ENCODE measurements around the gene CD79B. TPM values are rescaled to one million over a fixed set of nuclear protein-coding genes. Genes with fewer than 3 reads are reported as not detected.

CD79B gene
- total RNA-seq, 2 donors from 2014 or later: 0.35 to 0.44 TPM

DNA sequence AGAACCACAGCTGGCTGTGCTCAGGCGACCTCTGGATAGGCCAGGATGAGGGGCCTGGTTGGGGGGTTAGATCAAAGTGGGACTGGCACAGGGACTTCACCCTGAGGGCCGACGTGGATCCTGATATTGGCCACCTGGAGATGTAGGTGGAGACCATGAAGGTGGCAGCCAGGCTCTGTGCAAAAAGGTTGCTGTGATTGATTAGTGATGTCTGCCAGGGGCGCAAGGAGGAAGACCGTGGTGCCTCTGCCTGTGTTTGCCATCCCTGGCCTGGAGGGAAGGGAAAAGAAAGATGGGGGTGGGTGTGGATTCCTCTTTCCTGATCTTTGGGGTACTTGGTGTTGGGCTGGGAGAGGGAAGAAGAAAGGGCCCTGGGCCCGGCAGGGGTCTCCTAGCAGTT, 41.1 kb upstream of the CD79B start:
- Mint-ChIP-seq H3K4me1 (peaks cover 7% of the 10 kb centered on the region), H3K27me3 (ENCODE audit: insufficient read depth) (peaks cover 14% of the 10 kb centered on the region), H3K27ac (no peak overlapping the region), H3K36me3 (ENCODE audit: low read depth) (no peaks in the 10 kb centered on the region), H3K4me3 (no peak overlapping the region), H3K9me3 (no peaks in the 10 kb centered on the region)
- H3K36me3 ChIP-seq (ENCODE audit: control insufficient read depth, insufficient read depth, low read length): no peaks in the 10 kb centered on the region
- H3K4me3 ChIP-seq (ENCODE audit: low read length): no peak overlapping the region
- H3K9ac ChIP-seq (ENCODE audit: extremely low read depth, low read length, poor library complexity, severe bottlenecking): no peak overlapping the region
- H3K9me3 ChIP-seq (ENCODE audit: control insufficient read depth, low read length): no peaks in the 10 kb centered on the region
- TF ChIP-seq, protein P1, sequence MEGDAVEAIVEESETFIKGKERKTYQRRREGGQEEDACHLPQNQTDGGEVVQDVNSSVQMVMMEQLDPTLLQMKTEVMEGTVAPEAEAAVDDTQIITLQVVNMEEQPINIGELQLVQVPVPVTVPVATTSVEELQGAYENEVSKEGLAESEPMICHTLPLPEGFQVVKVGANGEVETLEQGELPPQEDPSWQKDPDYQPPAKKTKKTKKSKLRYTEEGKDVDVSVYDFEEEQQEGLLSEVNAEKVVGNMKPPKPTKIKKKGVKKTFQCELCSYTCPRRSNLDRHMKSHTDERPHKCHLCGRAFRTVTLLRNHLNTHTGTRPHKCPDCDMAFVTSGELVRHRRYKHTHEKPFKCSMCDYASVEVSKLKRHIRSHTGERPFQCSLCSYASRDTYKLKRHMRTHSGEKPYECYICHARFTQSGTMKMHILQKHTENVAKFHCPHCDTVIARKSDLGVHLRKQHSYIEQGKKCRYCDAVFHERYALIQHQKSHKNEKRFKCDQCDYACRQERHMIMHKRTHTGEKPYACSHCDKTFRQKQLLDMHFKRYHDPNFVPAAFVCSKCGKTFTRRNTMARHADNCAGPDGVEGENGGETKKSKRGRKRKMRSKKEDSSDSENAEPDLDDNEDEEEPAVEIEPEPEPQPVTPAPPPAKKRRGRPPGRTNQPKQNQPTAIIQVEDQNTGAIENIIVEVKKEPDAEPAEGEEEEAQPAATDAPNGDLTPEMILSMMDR (conservative IDR thresholded peaks at IDR 0.05): no peak
- H3K27me3 ChIP-seq (ENCODE audit: control insufficient read depth, insufficient read depth, low read length, poor library complexity, severe bottlenecking): no peaks in the 10 kb centered on the region
- no peaks in the 10 kb centered on the region for H3K4me1 ChIP-seq (ENCODE audit: control insufficient read depth, insufficient read depth, low read length)
- DNase-seq: no peak
- H3K27ac ChIP-seq (ENCODE audit: low read depth, low read length): no peak overlapping the region
- WGBS, 2 experiments (ENCODE audit: insufficient coverage in 1 of 2, insufficient read length in 1 of 2): 94 to 96% methylated on average over 3 to 6 of the region's 6 CpGs

DNA sequence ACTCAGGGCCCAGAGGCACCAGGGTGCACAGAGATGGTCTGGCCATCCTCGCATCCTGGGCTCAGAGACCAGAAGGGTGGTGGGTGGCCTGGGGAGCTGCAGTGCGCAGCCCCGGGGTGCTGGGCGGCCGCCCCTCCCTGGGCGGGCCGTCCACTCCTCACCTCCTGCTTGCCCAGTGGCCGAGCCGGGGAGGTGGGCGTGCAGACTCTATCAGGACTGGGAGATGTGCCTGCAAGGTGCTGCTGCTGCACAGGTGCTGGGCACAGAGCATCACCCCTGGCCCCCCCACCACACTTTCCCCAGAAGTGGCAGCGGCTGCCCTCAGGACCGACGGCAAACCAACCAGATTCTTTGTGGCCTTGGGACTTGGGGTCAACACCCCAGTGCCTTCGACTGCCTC, 40.7 kb upstream of the CD79B start, which contains the start of gene SCN4A:
SCN4A (minus strand) TSS at position 123 of the 400 bp plus-strand sequence; CDS start at position 46, 77 bp downstream.
- no peaks in the 10 kb centered on the region for H3K36me3 Mint-ChIP-seq (ENCODE audit: low read depth)
- H3K4me1 ChIP-seq (ENCODE audit: control insufficient read depth, insufficient read depth, low read length): no peaks in the 10 kb centered on the region
- H3K4me3 ChIP-seq (ENCODE audit: low read length): no peak within 1 kb of the TSS
- H3K27ac Mint-ChIP-seq: no peak within 1 kb of the TSS
- TF ChIP-seq, protein P1 (conservative IDR thresholded peaks at IDR 0.05): no peak
- no peaks in the 10 kb centered on the region for H3K9me3 ChIP-seq (ENCODE audit: control insufficient read depth, low read length)
- no peaks in the 10 kb centered on the region for H3K27me3 ChIP-seq (ENCODE audit: control insufficient read depth, insufficient read depth, low read length, poor library complexity, severe bottlenecking)
- no peaks in the 10 kb centered on the region for H3K9me3 Mint-ChIP-seq
- no peak within 1 kb of the TSS for H3K4me3 Mint-ChIP-seq
- H3K4me1 Mint-ChIP-seq: peaks cover 7% of the 10 kb centered on the region
- DNase-seq: no peak
- H3K27me3 Mint-ChIP-seq (ENCODE audit: insufficient read depth): peaks cover 14% of the 10 kb centered on the region
- no peak within 1 kb of the TSS for H3K9ac ChIP-seq (ENCODE audit: extremely low read depth, low read length, poor library complexity, severe bottlenecking)
- 90 to 92% methylated on average over 4 to 14 of the region's 14 CpGs for WGBS, 2 experiments (ENCODE audit: insufficient coverage in 1 of 2, insufficient read length in 1 of 2)
- no peaks in the 10 kb centered on the region for H3K36me3 ChIP-seq (ENCODE audit: control insufficient read depth, insufficient read depth, low read length)
- H3K27ac ChIP-seq (ENCODE audit: low read depth, low read length): no peak within 1 kb of the TSS

DNA sequence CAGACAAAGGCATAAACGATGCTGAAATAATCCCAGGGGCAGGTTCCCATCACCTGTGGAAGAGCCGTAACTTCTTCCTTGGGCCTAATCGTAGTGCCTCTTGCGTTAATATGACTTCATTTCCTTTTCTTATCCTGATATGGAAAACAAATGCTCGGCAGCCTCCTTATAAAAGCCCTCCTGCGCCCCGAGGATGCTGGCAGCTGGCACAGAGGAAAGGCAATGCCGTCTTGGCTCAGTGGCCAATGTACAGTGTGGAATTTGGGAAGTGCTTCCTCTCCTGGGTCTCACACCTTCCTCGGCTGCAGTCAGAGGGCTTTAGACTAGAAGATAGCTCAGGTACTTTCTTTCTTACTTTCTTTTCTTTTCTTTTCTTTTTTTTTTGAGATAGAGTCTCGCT, 37.1 kb upstream of the CD79B start:
- no peaks in the 10 kb centered on the region for H3K9me3 Mint-ChIP-seq
- H3K27me3 Mint-ChIP-seq (ENCODE audit: insufficient read depth): peaks cover 7% of the 10 kb centered on the region
- Histone ChIP-seq H3K27ac (ENCODE audit: low read depth, low read length) (no peak overlapping the region), H3K4me3 (ENCODE audit: low read length) (no peak overlapping the region), H3K27me3 (ENCODE audit: control insufficient read depth, insufficient read depth, low read length, poor library complexity, severe bottlenecking) (no peaks in the 10 kb centered on the region), H3K9me3 (ENCODE audit: control insufficient read depth, low read length) (no peaks in the 10 kb centered on the region), H3K4me1 (ENCODE audit: control insufficient read depth, insufficient read depth, low read length) (no peaks in the 10 kb centered on the region), H3K36me3 (ENCODE audit: control insufficient read depth, insufficient read depth, low read length) (no peaks in the 10 kb centered on the region), H3K9ac (ENCODE audit: extremely low read depth, low read length, poor library complexity, severe bottlenecking) (no peak overlapping the region)
- H3K4me3 Mint-ChIP-seq: no peak overlapping the region
- WGBS, 2 experiments (ENCODE audit: insufficient coverage in 1 of 2, insufficient read length in 1 of 2): 84 to 90% methylated on average over 9 to 10 of the region's 10 CpGs
- no peak overlapping the region for H3K27ac Mint-ChIP-seq
- no peaks in the 10 kb centered on the region for H3K36me3 Mint-ChIP-seq (ENCODE audit: low read depth)
- H3K4me1 Mint-ChIP-seq: peaks cover under 1% of the 10 kb centered on the region
- no peak for DNase-seq
- TF ChIP-seq, protein P1 (conservative IDR thresholded peaks at IDR 0.05): no peak
